Hematopoietic multipotent progenitor cell treated with erythropoietin and hydrocortisone succinate and interleukin-3 and kit ligand, for 6 days (in vitro differentiated cells): Measurements from ENCODE around the gene ASTN2.
"Not testable (repeated sequence)": the region's sequence is repeated elsewhere in the genome, so short reads cannot be mapped to it uniquely, and the experiment has no call there.

Experiments used
- DNase-seq: peaks from one replicate; pipeline ENCODE4 v3.0.0-alpha.2; 2015

Gene ASTN2

DNA sequence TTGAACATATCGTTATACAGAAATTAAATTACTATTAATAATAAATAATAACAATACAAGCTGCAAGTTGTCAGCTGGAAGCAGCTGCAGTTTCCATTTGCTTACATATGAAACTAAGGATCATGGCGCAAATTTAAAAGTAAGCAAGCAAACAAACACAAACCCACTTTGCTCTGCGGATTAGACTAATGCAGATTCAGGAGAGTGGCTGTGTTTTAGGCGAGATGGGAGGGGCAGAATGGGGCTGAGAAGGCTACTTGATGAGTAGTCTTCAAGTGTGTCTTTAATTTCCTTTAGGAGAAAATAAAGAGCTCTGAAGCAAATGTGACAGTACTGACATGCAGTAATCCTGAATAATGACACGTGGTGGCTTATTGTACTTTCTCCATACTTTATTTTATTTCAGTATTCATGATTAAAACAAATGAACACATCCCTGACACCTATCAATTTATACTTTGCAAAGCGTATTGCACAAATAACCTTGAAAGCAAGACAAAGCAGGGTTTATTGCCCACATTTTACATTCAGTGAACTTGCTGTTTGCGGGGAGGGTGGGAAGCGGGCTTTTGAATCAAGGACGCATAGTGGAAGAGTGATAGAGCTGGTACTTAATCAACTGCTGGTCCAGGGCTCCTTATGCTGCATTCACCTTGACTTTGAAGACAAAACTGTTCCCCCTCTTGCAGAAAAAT, 949.1 kb downstream of the ASTN2 start:
- peak; percentile 29 for DNase-seq

DNA sequence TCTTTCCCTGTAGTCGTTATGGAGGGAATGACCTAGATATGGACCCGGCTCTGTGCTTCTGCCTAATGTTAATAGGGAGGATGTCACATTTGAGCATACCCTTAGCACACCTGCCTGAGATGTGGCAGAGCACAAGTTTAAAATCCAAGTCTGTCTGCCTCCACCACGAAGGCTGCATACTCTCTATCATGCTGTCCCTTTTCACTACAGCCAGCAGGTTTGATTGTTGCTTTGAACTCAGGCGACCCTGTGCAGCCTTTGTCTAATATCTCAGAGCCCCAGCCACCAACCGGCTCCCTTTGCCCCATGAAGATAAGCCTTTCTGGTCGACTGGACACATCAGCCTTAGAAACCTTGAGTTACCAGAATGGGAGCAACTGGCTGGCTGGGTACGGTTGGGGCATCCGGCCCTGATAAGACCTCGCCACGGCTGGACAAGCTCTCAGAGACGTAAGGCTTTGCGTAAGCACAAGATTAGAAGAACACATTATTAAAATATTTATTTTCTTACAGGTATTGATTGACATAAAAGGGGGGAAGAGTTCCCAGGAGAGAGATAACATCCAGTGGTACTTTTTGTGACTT, 949.8 kb downstream of the ASTN2 start:
- peak; percentile 97 for DNase-seq

DNA sequence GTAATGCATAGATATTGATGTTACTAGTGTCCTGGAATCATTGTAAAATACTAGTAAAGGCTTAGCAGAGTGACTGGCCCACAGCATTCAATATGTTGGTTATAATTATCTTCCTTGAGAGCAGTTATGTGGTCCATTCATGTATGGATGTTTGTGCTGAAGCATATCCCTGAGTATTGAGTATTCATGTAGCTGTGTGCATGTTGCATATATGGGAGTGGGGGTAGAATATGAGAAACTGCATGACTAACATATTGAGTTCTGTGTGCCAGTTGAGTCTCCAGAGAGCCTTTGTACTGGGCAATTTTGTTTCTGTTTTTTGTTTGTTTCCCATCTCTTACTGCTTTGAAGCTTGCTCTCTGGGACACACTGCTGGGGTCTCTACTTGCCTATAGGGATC, 950.4 kb downstream of the ASTN2 start:
- no peak for DNase-seq

DNA sequence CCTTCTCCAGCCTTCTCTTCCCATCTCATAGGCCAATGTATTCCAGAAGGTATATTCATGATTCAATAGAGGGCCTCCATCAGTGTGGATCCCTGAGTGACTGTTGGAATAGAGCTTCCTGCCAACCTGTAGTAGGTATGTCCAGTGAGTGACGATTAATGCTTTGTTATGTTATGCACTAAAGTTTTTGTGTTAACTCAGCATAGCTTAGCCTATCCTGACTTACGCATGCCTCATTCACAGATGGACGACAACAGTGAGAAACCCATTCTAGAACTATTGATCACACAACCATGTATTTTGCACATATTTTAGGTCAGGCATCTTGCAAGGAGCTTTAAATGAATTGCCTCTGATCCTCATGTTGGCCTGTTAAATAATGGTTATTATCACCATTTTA, 953.2 kb downstream of the ASTN2 start:
- no peak for DNase-seq

DNA sequence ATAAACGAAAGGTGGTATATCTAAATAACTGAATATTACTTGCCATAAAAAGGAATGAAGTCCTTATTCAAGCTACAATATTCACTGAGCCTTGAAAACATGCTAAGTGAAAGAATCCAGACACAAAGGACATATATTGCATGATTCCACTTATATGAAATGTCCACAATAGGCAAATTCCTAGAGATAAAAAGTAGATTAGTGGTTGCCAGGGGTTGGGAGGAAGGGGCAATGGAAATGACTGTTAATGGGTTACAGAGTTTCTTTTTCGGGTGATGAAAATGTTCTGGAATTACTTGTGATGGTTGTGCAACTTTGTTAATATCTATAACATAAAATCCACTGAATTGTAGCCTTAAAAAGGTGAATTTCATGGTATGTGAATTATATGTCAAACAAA, 954.8 kb downstream of the ASTN2 start:
- DNase-seq, result no peak

DNA sequence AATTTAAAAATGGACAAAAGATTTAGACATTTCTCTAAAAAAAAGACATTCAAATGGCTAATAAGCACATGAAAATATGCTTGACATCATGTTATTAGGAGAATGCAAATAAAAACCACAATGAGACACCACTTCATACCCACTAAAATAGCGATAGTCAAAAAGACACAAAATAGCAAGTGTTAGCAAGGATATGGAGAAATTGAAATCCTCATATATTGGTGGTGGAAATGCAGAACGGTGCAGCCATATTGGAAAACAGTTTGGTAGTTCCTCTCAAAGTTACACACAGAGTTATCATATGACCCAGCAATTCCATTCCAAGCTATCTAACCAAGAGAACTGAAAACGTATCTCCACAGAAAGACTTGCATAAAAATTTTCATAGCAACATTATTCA, 955.3 kb downstream of the ASTN2 start:
- DNase-seq, result no peak

DNA sequence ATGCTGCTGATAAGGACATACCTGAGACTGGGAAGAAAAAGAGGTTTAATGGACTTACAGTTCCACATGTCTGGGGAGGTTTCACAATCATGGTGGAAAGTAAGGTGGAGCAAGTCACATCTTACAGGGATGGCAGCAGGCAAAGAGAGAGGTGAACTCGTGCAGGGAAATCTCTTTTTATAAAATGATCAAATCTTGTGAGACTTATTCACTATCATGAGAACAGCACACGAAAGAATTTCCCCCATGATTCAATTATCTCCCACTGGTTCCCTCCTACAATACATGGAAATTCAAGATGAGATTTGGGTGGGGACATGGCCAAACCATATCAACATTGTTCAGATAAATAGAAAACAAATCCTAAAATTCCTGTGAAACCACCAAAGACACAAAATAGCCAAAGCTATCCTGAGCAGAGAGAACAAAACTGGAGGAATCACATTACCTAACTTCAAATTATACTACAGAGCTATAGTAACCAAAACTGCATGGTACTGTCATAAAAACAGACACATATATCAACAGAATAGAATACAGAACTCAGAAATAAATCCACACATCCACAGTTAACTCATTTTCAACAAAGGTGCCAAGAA, 958.3 kb downstream of the ASTN2 start:
- DNase-seq, result no peak

DNA sequence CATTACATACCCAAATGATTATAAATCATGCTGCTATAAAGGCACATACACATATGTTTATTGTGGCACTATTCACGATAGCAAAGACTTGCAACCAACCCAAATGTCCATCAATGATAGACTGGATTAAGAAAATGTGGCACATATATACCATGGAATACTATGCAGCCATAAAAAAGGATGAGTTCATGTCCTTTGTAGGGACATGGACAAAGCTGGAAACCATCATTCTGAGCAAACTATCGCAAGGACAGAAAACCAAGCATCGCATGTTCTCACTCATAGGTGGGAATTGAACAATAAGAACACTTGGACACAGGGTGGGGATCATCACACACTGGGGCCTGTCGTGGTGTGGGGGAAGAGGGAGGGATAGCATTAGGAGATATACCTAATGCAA, 960.3 kb downstream of the ASTN2 start:
- DNase-seq, result not testable (repeated sequence)

DNA sequence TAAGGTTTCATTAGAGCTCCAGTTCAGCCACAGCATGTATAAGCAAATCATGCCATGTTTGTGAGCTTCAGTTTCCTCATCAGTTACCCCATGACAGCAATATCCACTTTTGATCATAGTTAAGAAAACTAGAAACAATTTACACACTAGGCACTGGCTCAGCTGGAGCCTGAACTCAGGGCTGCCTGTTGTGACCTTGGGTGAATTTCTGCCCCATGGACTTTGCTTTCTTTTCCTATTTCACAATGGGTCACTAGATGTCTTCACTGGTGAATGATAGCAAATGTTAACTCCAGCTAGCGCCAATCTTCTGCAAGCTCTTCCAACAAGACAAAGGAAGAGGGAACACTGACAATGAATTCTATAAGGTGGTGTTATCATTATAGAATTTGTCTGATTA, 961.1 kb downstream of the ASTN2 start:
- DNase-seq, result no peak

DNA sequence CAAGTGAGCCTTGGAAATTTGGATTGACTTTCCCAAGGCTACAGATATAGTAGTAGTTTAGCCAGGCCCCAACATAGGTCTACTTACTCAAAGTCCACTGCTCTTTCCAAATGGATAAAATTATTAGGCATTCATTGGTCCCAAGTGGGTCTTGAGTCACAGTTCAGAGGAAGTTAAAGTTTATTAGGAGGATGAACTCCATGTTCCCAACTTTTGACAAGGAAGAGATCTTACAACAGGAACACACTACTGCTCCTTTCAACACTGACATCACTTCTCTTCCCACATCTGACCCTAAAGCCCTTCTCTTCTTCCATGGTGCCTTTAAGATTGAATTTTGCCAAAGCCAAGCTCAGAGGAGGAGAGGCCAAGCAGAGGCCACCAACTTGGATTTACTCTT, 962.2 kb downstream of the ASTN2 start:
- DNase-seq, result no peak

DNA sequence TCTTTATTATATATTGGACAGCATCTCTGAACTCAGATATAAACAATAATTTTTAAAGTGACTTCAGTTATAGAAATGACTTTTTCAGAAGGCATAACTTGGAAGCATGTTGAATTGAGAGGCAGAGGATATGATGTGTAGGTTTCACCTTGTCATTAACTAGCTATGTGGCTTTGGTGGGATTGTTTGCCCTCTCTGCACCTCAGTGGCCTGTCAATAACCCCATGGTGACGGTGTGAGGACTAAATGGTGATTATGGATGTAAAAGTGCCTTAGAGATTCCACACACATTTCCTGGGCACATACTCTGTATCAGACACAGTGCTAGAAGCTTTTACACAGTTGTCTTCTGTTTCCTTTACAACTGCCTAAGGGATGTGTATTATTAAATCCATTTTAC, 962.6 kb downstream of the ASTN2 start:
- no peak for DNase-seq

DNA sequence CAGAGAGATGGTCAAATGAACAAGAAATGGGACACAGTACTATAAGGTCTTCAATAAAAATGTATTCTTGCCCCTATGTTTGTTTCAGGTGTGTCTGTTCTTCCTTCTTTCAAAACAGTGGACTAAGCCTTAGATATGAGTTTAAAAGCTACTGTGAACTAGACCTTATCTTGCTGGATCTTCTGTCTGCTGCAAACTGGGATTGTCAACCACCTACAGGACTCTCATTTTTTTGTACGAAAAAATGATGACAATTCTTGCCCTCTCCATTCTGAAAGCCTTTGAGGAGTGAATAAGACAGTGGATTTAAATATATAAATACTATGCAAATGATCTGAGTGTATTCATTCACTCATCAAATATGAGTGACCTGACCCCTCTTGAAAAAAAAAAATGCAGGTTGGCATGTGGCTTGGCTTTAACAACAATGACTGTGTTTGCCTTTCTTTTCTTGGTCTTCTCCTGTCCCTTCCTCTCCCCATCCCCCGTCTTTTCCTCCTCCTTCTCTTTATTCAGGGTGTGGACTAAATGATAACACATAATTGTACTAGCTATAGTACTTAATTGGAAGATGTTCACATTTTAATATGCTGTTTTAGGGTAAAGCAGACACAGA, 963.2 kb downstream of the ASTN2 start:
- peak; percentile 53 for DNase-seq

DNA sequence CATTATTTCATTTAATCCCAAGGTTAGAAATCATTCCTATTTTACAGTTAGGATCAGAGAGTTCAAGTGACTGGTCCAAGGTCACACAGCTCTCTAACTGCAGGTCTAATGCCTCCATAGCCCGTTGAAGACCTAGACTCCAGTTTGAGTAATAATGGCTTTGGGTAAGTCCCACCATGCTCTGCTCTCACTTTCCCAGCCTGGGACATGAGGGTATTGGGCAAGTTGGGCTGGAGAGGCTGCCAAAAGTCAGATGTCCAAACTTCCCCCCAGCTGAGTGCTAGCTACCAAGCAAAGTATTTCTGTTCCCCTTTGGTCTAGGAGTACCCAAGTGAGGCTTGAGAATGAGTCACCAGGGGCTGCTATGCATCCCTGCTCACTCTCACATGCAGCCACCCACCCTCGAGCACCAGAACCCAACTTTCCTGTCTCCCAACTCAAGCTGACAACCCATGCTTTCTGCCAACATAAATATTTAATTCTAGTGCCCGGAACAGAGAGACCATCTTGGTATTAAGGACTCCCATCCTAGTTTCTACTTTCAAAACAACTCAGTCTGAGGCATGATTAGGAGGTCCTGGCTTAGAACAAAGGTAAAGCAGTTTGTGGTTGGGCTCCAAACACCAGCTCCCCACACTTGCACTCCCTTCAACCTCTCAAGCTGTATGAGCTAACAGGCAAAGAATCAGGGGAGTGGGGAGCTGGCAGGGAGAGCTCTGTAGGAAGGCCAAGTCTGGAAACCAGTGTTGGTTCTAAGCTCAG, 964.3 kb downstream of the ASTN2 start:
- peak; percentile 23 for DNase-seq

DNA sequence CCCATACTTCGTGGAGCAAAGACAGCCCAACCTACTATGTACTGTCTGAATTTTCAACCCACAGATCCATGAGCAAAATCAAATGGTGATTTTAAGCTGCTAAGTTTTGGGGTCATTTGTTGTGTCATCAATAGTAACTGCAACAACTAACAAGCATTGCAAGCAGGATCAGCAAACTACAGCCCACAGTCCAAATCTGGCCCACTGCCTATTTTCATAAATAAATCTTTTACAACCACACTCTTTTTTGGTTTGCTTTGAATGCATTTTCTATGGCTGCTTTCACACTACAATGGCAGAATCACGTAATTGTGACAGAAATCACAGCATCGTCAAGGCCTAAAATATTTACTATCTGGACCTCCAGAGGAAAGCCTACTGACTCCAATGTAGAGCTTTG, 964.9 kb downstream of the ASTN2 start:
- no peak for DNase-seq

DNA sequence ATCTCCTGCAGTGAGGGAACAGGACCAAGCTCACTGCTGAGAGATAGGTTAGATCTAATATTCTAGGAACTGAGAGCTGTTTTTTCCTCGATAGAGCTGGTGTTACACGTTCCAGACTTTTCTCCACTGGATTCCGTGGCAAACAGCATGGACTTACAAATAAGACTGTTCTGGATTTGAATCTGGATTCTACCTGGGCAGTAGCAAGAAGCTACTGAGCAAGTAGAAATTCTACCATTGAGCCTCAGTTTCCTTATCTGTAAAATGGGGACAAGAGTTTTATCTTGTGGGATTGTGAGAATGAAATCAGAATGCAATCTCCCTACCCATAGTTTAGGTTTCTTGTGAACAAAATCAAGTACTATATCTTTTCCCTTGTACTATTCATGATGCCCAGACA, 966.4 kb downstream of the ASTN2 start:
- no peak for DNase-seq

DNA sequence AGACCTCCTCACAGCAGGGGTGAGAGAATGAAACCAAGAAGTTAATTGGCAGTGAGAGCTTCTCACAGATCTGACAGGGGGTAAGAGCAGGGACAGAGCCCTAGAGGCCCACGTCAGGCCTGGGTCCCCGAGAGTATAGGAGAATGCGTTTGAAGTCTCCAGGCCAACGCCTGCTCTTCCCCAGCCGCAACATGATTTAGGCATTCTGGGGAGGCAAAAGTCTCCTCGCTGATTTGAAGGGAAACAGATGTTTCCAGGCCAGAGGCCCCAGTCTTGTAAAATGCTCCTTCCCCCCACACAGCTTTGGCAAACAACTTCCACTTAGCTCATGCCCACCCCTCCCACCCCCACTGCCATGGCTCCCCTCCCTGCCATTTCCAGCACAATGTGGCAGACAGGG, 966.9 kb downstream of the ASTN2 start:
- peak; percentile 16 for DNase-seq

DNA sequence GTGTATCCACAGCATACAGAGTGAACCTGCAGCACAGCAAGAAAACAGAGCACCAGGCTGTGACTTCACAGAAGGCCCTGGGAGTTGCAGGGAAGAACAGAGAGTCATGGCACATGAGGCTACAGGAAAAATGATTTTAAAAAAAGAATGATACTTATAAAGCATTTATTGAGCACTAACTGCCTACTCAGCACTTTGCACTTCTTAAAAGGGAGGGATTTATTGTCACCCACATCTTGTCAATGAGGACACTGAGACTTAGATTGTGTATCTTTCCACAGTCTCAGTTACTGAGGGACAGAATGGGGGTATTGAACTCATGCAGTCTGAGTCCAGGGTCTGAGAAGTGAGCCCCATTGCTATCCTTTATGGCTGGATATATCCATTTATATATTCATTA, 972.3 kb downstream of the ASTN2 start:
- no peak for DNase-seq

DNA sequence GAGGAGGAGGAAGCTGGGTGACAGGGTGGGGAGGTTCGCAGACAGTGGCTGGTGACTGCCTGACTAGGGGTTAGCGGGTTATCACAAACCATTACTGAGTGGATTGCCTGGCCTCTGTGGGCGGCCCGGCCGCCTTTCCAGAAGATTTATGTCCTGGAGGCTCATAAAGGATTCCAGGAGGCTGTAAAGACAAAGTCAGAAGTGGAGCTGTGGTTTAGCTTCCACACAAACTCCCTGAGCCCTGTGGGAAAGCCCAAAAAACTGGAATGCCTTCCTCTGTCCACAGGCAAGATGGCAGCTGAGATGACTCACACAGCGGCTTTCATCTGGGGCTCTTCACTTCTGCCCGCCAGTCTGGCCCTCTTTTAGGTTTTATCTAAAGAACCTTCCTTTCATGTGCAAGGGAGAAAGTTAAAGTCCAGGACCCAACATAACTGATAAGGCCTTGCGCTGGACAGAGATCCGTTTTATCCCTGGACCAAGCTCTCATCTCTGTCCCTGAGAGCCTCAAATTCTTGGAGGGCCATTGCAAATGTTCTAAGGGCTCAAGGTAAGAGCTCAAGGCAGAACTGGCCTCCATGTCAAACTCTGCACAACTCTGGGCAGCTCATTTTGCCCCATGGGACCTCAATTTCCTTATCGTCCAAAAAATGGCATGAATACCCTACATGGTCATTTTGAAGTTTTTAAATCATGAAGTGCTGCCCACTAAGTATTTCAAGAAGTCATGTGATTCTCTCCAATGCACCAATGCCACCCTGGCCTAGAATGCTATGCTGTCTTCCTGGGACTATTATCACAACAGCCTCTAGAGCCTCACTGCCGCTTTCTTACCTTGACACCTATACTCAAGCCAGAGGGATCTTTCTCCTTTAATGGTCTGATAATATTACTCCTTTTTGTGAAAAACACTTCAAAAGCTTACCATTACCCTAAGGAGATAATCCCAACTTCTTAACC, 977.2 kb downstream of the ASTN2 start:
- DNase-seq, result no peak

DNA sequence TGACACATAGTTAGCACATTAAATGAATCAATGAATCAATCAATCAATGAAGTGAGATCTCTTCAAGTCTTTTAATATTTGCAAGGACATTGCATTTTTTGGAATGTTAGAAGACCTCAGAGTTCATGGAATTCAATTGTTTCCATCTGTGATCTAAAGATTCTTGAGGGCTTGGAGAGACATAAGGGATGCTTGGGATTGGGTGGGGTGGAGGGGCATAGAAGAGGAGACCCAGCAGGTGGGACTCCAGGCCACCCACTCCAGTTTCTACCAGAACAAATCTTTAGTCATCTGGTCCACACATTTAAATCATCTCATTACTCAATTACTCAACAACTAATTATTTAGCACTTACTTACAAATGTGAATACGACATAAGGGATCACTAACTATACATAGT, 978.7 kb downstream of the ASTN2 start:
- DNase-seq, result no peak

DNA sequence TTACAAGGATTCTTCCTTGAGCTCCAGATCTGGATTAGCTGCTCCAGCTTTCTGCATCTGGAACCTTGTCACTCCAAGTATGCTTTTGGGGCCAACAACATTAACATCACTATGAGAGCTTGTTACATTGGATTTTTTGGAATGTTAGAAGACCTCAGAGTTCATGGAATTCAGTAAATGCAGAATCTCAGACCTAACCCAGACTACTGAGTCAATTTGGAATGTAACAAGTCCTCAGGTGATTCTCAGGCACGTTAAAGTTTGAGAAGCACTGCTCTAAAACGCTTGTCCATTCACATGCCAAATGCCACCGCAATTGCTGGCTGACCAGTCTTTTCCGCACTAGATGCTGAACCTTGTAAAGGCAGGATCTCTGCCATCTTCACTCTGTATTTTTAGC, 979.2 kb downstream of the ASTN2 start:
- no peak for DNase-seq

DNA sequence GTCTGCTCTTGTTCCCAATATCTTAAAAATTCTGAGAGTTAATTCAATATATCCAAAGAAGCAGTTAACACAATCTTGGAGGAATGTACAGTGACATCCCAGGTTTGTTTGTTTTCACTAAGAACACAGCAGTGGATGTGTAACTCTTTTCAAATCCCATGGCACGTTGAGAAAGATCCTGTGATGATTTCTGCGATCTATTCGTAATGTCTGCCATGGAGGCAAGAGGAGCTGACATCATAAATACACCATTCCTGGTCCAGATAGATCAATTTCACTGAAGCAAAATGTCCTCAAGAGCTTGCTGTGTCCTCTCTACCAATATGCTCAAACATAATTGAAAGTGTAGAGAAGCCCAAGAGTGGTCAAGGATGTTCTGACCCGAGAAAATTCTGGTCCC, 980.5 kb downstream of the ASTN2 start:
- no peak for DNase-seq

DNA sequence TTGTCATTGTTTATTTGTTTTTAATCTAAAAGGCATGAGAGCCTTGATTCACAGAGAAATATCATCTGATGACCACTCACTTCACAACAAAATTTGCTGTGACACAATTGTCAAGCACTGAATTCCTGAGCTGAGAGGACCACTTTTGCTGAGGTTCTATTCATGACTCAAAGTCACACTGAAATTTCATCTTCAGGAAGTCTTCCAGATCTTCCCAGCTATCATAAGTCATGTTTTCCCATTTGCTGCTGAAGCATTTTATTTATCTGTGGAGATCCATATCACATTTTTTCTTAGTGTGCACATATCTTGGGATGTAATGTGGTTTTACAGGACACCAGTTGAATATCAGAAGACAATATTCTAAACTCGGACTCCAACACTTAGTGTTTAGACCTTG, 982.8 kb downstream of the ASTN2 start:
- no peak for DNase-seq
